HCT116 (cell line): ENCODE measurements around the gene LRG1. TPM values are rescaled to one million over a fixed set of nuclear protein-coding genes. Genes with fewer than 3 reads are reported as not detected.

Experiments
- ATAC-seq: fragments of 200-7000 bp; cut with Tn5 transposase; 2 replicates; pipeline ENCODE4 v1.9.1; 2020; ENCODE audit warnings: mild to moderate bottlenecking, moderate library complexity
- BruUV-seq: library from RNA; stranded (reverse); fragments of 400-500 nt; replicated peaks from 2 replicates; lab custom pipeline; 2021; lab: Mats Ljungman, UMichigan
- CTCF ChIA-PET: fragments of 300-600 bp; sonication (Branson Sonifier 250); formaldehyde crosslinking; loops from one replicate; lab custom pipeline; 2021; ENCODE audit warnings: antibody characterized with exemption; lab: Charles Lee
- POLR2A ChIA-PET: fragments of 300-600, 350-600 bp; sonication (Branson Sonifier 250); formaldehyde crosslinking; loops from one replicate; lab custom pipeline; 2021; ENCODE audit warnings: antibody characterized with exemption; lab: Charles Lee
- RAD21 ChIA-PET, 2 experiments: fragments of 300-600 bp; sonication (Branson Sonifier 250); formaldehyde crosslinking; loops; one replicate each; lab custom pipeline; 2023; ENCODE audit warnings: low total read pairs in 2 of 2; ENCODE audit not compliant: uncharacterized antibody in 2 of 2, unreplicated experiment in 2 of 2, low non-redundant PET in 1 of 2; lab: Charles Lee
- DNase-seq: peaks from one replicate; pipeline ENCODE4 v3.0.0-alpha.2; 2010; ENCODE audit warnings: low read depth, low spot score
- H2AFZ ChIP-seq: fragments of 200-600 bp; shearing (Covaris generic), sonication (generic); 2 replicates; pipeline ENCODE4 v1.6.1; 2017; ENCODE audit warnings: low read depth, mixed run types, mixed read lengths, antibody characterized with exemption, low read length; ENCODE audit not compliant: poor library complexity, severe bottlenecking
- H3K27ac ChIP-seq: 2 replicates; pipeline ENCODE4 v1.5.1; 2012; ENCODE audit warnings: low read depth, low read length
- H3K27me3 ChIP-seq: fragments of 200-600 bp; sonication (generic); 2 replicates; pipeline ENCODE4 v1.6.1; 2016; ENCODE audit warnings: mixed run types, low read length, mixed read lengths; ENCODE audit not compliant: insufficient read depth
- H3K36me3 ChIP-seq, 2 experiments: fragments of 200-500 bp in 1 of 2; fragments of 200-600 bp in 1 of 2; sonication (Bioruptor generic) in 1 of 2; sonication (generic) in 1 of 2; 2 replicates each; pipeline versions ENCODE4 v1.5.1 to v1.6.1; 2014 to 2016; ENCODE audit warnings: low read length in 2 of 2, inconsistent platforms in 1 of 2, mixed read lengths in 1 of 2, mixed run types in 1 of 2; ENCODE audit not compliant: insufficient read depth in 2 of 2, control insufficient read depth in 1 of 2
- H3K4me1 ChIP-seq, 2 experiments: fragments of 200-600 bp in 1 of 2; sonication (generic) in 1 of 2; 2 replicates each; pipeline versions ENCODE4 v1.5.1 to v1.6.1; 2012 to 2017; ENCODE audit warnings: low read length in 2 of 2, inconsistent platforms in 1 of 2, mild to moderate bottlenecking in 1 of 2, mixed read lengths in 1 of 2, mixed run types in 1 of 2, moderate library complexity in 1 of 2; ENCODE audit not compliant: insufficient read depth in 2 of 2, control insufficient read depth in 1 of 2
- H3K4me2 ChIP-seq: fragments of 200-600 bp; sonication (generic); 2 replicates; pipeline ENCODE4 v1.6.1; 2017; ENCODE audit warnings: mixed run types, low read length, mixed read lengths
- H3K4me3 ChIP-seq, 2 experiments: fragments of 200-600 bp in 1 of 2; sonication (generic) in 1 of 2; replicated peaks in 1 of 2; 2 replicates each; pipeline ENCODE4 v1.5.1; 2011 to 2016; ENCODE audit warnings: low read length in 2 of 2, control low read depth in 1 of 2, low read depth in 1 of 2, mild to moderate bottlenecking in 1 of 2, mixed read lengths in 1 of 2, mixed run types in 1 of 2
- H3K79me2 ChIP-seq: fragments of 200-600 bp; sonication (generic); 2 replicates; pipeline ENCODE4 v1.6.1; 2017; ENCODE audit warnings: mild to moderate bottlenecking, mixed run types, low read length, moderate library complexity, mixed read lengths; ENCODE audit not compliant: insufficient read depth
- H3K9ac ChIP-seq: fragments of 200-600 bp; sonication (generic); 2 replicates; pipeline ENCODE4 v1.6.1; 2016; ENCODE audit warnings: low read length, mixed read lengths
- H3K9me2 ChIP-seq: fragments of 200-600 bp; sonication (generic), shearing (Covaris generic); 2 replicates; pipeline ENCODE4 v1.6.1; 2017; ENCODE audit warnings: mixed run types, mild to moderate bottlenecking, moderate library complexity; ENCODE audit not compliant: insufficient read depth
- H3K9me3 ChIP-seq, 2 experiments: fragments of 200-500 bp in 1 of 2; fragments of 200-600 bp in 1 of 2; sonication (Bioruptor generic) in 1 of 2; sonication (generic) in 1 of 2; 2 replicates each; pipeline ENCODE4 v1.6.1; 2014 to 2017; ENCODE audit warnings: low read length in 2 of 2, mixed read lengths in 2 of 2, inconsistent platforms in 1 of 2, low read depth in 1 of 2, mild to moderate bottlenecking in 1 of 2, mixed run types in 1 of 2, moderate library complexity in 1 of 2; ENCODE audit not compliant: control insufficient read depth in 1 of 2, insufficient read depth in 1 of 2
- H4K20me1 ChIP-seq: fragments of 200-600 bp; sonication (generic), shearing (Covaris generic); 2 replicates; pipeline ENCODE4 v1.6.1; 2017; ENCODE audit warnings: mixed run types, mild to moderate bottlenecking, moderate library complexity; ENCODE audit not compliant: insufficient read depth
- ATF3 ChIP-seq: IDR thresholded peaks from 2 replicates; pipeline ENCODE4 v1.6.1; 2012
- CEBPB ChIP-seq: IDR thresholded peaks from 2 replicates; pipeline ENCODE4 v1.6.1; 2012; ENCODE audit warnings: low read depth
- CTCF ChIP-seq, 3 experiments: fragments of 200-600 bp in 1 of 3; sonication (generic) in 1 of 3; IDR thresholded peaks in 2 of 3; conservative IDR thresholded peaks in 1 of 3; 2 replicates each; pipeline ENCODE4 v1.5.1; 2012 to 2017; ENCODE audit warnings: low read depth in 2 of 3, low read length in 2 of 3, antibody characterized with exemption in 1 of 3, borderline replicate concordance in 1 of 3, control low read depth in 1 of 3, mild to moderate bottlenecking in 1 of 3, mixed read lengths in 1 of 3, mixed run types in 1 of 3, moderate library complexity in 1 of 3; ENCODE audit not compliant: insufficient read depth in 1 of 3
- EZH2 ChIP-seq: fragments of 200-600 bp; sonication (generic); IDR thresholded peaks from 2 replicates; pipeline ENCODE4 v1.6.1; 2017; ENCODE audit warnings: antibody characterized with exemption, mixed run types
- EZH2phosphoT487 ChIP-seq: fragments of 200-600 bp; IDR thresholded peaks from 2 replicates; pipeline ENCODE4 v1.6.1; 2018; ENCODE audit warnings: antibody characterized with exemption, borderline replicate concordance
- JUND ChIP-seq: IDR thresholded peaks from 2 replicates; pipeline ENCODE4 v1.6.1; 2012
- POLR2A ChIP-seq: IDR thresholded peaks from 2 replicates; pipeline ENCODE4 v1.7.0; 2011; ENCODE audit warnings: borderline replicate concordance; ENCODE audit not compliant: insufficient read depth, insufficient read length; ENCODE audit errors: extremely low read depth
- RAD21 ChIP-seq: IDR thresholded peaks from 2 replicates; pipeline ENCODE4 v1.6.1; 2012; ENCODE audit warnings: low read depth, mild to moderate bottlenecking
- YY1 ChIP-seq: IDR thresholded peaks from 2 replicates; pipeline ENCODE4 v1.6.1; 2011; ENCODE audit warnings: low read length, low read depth, moderate library complexity, mild to moderate bottlenecking; ENCODE audit not compliant: insufficient replicate concordance; ENCODE audit errors: extremely low read depth
- ZBTB33 ChIP-seq: IDR thresholded peaks from 2 replicates; pipeline ENCODE4 v1.6.1; 2011; ENCODE audit warnings: mild to moderate bottlenecking, low read length, moderate library complexity; ENCODE audit not compliant: insufficient replicate concordance; ENCODE audit errors: extremely low read depth
- ZNF274 ChIP-seq: fragments of 200-500 bp; sonication (Bioruptor generic); IDR thresholded peaks from 2 replicates; pipeline ENCODE4 v1.6.1; 2014; ENCODE audit warnings: mild to moderate bottlenecking, low read depth, low read length, inconsistent platforms
- intact Hi-C: fragments of 100-400 bp; cut with micrococcal nuclease; formaldehyde crosslinking; loops from 2 replicates; pipeline ENCODE4 v1.10.0; 2022
- total RNA-seq: library from RNA; stranded (reverse); gene quantifications from one replicate; pipeline ENCODE4 v1.2.1, GENCODE V29; 2021; ENCODE audit not compliant: unreplicated experiment

LRG1 gene
- total RNA-seq, 1 experiment from 2014 or later, result 1.3 TPM

- ChIA-PET CTCF (interaction anchor here (2.8 kb wide), 1 partner anchor 15 kb away, joined by 12 read pairs; no protein-coding TSS in a partner anchor), POLR2A (no interaction called here)
- H4K20me1 ChIP-seq, result no peaks in the 10 kb centered on the region
- no peaks in the 10 kb centered on the region; a peak in 1 of 4 replicates for H3K36me3 ChIP-seq
- H3K9me3 ChIP-seq, result no peaks in the 10 kb centered on the region
- no peak for DNase-seq
- no peak overlapping the region for H2AFZ ChIP-seq
- H3K4me1 ChIP-seq, result peaks cover 0 to 11% of the 10 kb centered on the region in 2 experiments; a peak in 2 of 4 replicates
- no TSS peak for BruUV-seq
- ATAC-seq, result no peak
- TF ChIP-seq YY1 (no peak), EZH2phosphoT487 (no peak), CEBPB (no peak), ATF3 (no peak), RAD21 (no peak), CTCF (IDR thresholded peaks at IDR 0.05 in 2 of 3, conservative IDR thresholded peaks at IDR 0.05 in 1 of 3; ENCODE audit: borderline replicate concordance in 1 of 3, insufficient read depth in 1 of 3, low read depth in 2 of 3, low read length in 2 of 3) (no peak), EZH2 (no peak), ZNF274 (no peak), ZBTB33 (no peak), POLR2A (no peak), JUND (no peak)
- TF ChIP-seq, all 23 proteins: peak for 0
- no peaks in the 10 kb centered on the region for H3K79me2 ChIP-seq
- H3K4me3 ChIP-seq, result no peak overlapping the region
- H3K9me2 ChIP-seq, result no peaks in the 10 kb centered on the region
- H3K27ac ChIP-seq, result no peak overlapping the region
- H3K9ac ChIP-seq, result no peak overlapping the region
- no peaks in the 10 kb centered on the region for H3K27me3 ChIP-seq
- intact Hi-C loops, result no loop called here
- RAD21 ChIA-PET, result no interaction called here
- no peak overlapping the region for H3K4me2 ChIP-seq
These were observed 32.0 kb downstream of the LRG1 start for GRCh38 chr19:4507804-4508203.
